Measurements from ENCODE around the gene CCDC85C.

The CCDC85C gene

GRCh38 chr14:99522025-99522401 lies 82.0 kb downstream of the CCDC85C start:
- no peak for DNase-seq

- DNase-seq: no peak
Observed at GRCh38 chr14:99521176-99522024, 82.6 kb downstream of the CCDC85C start.

- no peak for DNase-seq
Observed at GRCh38 chr14:99520571-99521081, 83.4 kb downstream of the CCDC85C start.

GRCh38 chr14:99519931-99520421 lies 84.0 kb downstream of the CCDC85C start:
- no peak for DNase-seq

- DNase-seq: no peak
Observed at GRCh38 chr14:99519347-99519881, 84.6 kb downstream of the CCDC85C start.

- peak; percentile 64 to 86 (median 78) for DNase-seq
Observed at GRCh38 chr14:99518441-99519346, 85.3 kb downstream of the CCDC85C start.

GRCh38 chr14:99517643-99518381 lies 86.2 kb downstream of the CCDC85C start:
- no peak for DNase-seq

- DNase-seq: no peak
Observed at GRCh38 chr14:99516871-99517642, 87.0 kb downstream of the CCDC85C start.

- no peak for DNase-seq
Observed at GRCh38 chr14:99516156-99516870, 87.7 kb downstream of the CCDC85C start.

GRCh38 chr14:99515301-99516155 lies 88.5 kb downstream of the CCDC85C start:
- DNase-seq: no peak

GRCh38 chr14:99514552-99515300 lies 89.3 kb downstream of the CCDC85C start:
- no peak for DNase-seq

- DNase-seq: peak in 3 of 4 experiments; percentile 26 to 40 (median 27)
Observed at GRCh38 chr14:99513946-99514551, 90.0 kb downstream of the CCDC85C start.

GRCh38 chr14:99513183-99513694 lies 90.8 kb downstream of the CCDC85C start:
- DNase-seq: no peak

- DNase-seq: no peak
Observed at GRCh38 chr14:99512571-99513182, 91.3 kb downstream of the CCDC85C start.

GRCh38 chr14:99512110-99512449 lies 91.9 kb downstream of the CCDC85C start:
- DNase-seq: no peak

GRCh38 chr14:99511421-99512109 lies 92.4 kb downstream of the CCDC85C start:
- no peak for DNase-seq

- no peak for DNase-seq
Observed at GRCh38 chr14:99510556-99511139, 93.4 kb downstream of the CCDC85C start.

Data from suppressor macrophage (primary cell).